Measurements from ENCODE around the gene ZNF814.
"Not testable (repeated sequence)": the region's sequence is repeated elsewhere in the genome, so short reads cannot be mapped to it uniquely, and the experiment has no call there.

Gene ZNF814

DNA sequence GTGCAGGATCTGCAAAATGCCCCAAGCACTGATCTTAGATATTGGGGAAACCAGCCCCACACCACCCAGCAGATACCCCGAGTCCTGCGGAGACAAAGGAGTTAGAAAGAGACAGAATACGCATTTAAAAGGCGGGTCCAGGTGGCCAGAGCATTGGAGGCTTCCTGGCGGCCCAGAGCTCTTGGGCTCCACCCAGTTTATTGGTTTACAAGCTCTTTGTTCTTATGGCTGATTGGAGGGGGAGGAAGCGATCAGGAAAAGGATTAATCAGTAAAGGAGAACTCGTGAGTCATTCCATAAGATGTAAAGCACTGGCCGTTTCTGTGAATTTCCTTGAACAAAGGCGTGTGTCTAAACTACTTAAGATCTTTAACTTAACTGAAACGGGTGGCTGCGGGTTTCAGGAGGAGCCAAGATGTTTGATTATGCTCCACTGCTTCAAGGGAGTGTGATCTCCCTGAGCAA, 38.3 kb downstream of the ZNF814 start:
- DNase-seq (ENCODE audit: insufficient read length, low spot score), result no peak

DNA sequence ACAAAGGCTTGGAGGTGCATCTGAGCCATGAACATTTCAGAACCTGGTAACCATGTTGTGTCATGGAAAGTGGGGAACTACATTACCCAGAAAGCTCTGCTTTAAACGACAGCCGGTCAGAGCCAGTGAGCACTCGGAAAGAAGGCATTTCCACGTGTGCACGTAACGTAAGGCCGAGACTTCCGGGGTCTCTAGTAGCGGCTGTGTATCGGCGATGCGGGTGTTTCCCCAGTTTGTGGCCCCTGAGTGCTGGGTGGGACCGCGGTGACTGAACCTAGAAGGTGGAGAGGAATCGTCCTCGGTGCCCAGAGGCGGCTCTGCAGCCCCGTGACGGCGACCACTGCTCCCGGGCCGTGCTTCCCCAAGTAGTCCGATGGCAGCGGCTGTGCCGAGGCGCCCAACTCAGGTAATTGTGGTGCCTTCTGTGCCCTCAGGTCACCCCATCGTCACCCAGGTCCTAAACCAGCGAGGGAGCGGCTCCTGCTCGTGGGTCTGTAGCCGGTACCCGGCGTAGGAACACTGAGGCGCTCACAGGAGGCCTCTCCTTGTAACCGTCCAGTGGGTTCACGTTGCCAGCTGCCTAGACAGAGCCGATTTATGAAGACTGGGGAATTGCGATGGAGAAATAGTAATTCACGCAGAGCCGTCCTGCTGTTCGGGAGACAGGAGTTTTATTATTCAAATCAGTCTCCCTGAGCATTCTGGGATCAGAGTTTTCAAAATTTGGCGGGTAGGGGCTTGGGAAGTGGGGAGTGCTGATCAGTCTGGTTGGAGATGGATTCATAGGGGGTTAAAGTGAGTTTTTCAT, 39.0 kb downstream of the ZNF814 start, which contains the start of gene ZNF587:
ZNF587 (plus strand) TSS at position 194 of the 808 bp plus-strand sequence; CDS start at position 374, 180 bp downstream.
- DNase-seq (ENCODE audit: insufficient read length, low spot score) (peak; percentile 53), FAIRE-seq (peak; percentile 98)
- TF ChIP-seq TAF1 (IDR thresholded peaks at IDR 0.05; ENCODE audit: low read depth, low read length) (0 out of 2 replicates have a peak, but pooled peaks have one; percentile 13), POLR2A (IDR thresholded peaks at IDR 0.05; ENCODE audit: low read depth, low read length) (peak; percentile 72), POLR2AphosphoS5 (IDR thresholded peaks at IDR 0.05; ENCODE audit: low read depth, low read length) (peak; percentile 79)

More for the DNA sequence above, 38.3 kb downstream of the ZNF814 start:
- no peak for FAIRE-seq
- no peak for TF ChIP-seq POLR2A (IDR thresholded peaks at IDR 0.05; ENCODE audit: low read depth, low read length)
- TF ChIP-seq SPI1 (IDR thresholded peaks at IDR 0.05; ENCODE audit: low read depth, low read length), result no peak
- no peak for TF ChIP-seq POLR2AphosphoS5 (IDR thresholded peaks at IDR 0.05; ENCODE audit: low read depth, low read length)
- TF ChIP-seq POU2F2 (IDR thresholded peaks at IDR 0.05; ENCODE audit: low read depth, low read length), result no peak

DNA sequence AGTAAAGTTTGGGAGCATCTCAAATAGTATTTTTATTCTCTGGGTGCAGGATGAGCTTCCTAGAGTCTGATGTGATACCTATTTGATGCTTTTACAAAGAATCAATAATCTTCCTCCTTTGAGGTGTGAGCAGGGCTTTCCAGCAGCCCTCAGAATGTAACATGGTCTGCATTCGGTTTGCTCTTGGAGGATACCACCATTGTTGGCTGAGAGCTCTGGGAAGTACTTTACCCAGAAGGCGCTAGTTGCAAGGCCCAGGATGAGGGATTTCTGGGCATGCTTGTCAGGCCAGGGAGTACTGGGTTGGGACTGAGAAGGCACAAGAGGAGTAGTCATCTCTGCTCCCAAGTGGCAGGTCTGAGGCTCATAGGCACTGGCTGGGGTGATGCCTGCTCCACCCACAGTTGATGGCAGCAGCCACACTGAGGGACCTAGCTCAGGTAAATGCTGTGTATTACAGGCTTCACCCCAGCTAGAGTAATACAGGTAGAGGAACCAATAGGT, 39.6 kb downstream of the ZNF814 start:
- not testable (repeated sequence) for FAIRE-seq; DNase-seq (ENCODE audit: insufficient read length, low spot score)

- not testable (repeated sequence) for FAIRE-seq
These were observed 41.7 kb downstream of the ZNF814 start for GRCh38 chr19:57847164-57847563.

DNA sequence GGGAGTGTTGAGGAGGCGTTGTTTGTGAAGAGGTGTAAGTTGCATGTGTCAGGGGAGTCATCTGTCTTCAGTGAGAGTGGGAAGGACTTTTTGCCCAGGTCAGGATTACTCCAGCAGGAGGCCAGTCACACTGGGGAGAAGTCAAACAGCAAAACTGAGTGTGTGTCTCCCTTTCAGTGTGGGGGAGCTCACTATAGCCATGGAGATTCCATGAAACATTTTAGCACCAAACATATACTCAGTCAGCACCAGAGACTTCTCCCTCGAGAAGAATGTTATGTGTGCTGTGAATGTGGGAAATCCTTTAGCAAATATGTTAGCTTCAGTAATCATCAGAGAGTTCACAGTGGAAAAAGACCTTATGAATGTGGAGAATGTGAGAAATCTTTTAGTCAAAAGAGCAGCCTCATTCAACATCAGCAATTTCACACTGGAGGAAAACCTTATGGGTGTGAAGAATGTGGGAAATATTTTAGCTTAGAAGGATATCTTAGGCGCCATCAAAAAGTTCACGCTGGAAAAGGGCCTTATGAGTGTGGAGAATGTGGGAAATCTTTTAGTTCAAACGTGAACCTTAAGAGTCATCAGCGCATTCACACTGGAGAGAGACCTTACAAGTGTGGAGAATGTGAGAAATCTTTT, 47.6 kb downstream of the ZNF814 start:
- no peak for FAIRE-seq
- DNase-seq (ENCODE audit: insufficient read length, low spot score), result no peak
- TF ChIP-seq PAX5 (IDR thresholded peaks at IDR 0.05; ENCODE audit: insufficient read depth, low read length, severe bottlenecking) (no peak), POU2F2 (IDR thresholded peaks at IDR 0.05; ENCODE audit: low read depth, low read length) (no peak), SPI1 (IDR thresholded peaks at IDR 0.05; ENCODE audit: low read depth, low read length) (no peak), POLR2AphosphoS5 (IDR thresholded peaks at IDR 0.05; ENCODE audit: low read depth, low read length) (no peak)

More at GRCh38 chr19:57847164-57847563, 41.7 kb downstream of the ZNF814 start:
- not testable (repeated sequence) for DNase-seq (ENCODE audit: insufficient read length, low spot score)

GRCh38 chr19:57838622-57839191, 50.1 kb downstream of the ZNF814 start:
- not testable (repeated sequence) for DNase-seq (ENCODE audit: insufficient read length, low spot score); FAIRE-seq

- FAIRE-seq; DNase-seq (ENCODE audit: insufficient read length, low spot score): not testable (repeated sequence)
These were observed 51.8 kb downstream of the ZNF814 start for GRCh38 chr19:57836991-57837390.

DNA sequence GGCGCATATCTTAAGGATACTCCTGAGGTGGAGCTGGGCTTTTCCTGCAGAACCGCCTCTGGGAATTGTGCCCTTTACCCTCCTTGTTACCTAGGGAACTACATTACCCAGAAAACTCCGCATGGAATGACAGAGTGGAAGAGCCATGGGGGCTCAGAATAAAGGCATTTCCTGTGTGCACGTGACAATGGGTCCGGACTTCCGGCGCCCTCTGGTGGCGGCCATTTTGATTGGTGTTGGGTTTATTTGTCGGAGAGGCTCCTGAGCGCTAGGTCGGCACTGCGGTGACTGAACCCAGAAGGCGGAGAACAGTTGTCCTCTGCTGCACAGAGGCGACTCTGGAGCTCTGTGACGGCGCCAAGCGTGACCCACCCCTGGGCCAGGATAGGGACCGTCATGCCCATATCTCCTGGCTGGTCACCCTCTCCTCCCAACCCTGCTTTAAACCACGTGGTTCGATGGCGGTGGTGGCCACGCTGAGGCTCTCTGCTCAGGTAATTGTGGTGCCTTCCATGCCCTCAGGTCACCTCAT, 58.7 kb downstream of the ZNF814 start, which contains the start of gene ZNF587B:
ZNF587B (plus strand) TSS at position 229 of the 532 bp plus-strand sequence; CDS start at position 459, 230 bp downstream.
- no peak for TF ChIP-seq POLR2AphosphoS5 (IDR thresholded peaks at IDR 0.05; ENCODE audit: low read depth, low read length)
- FAIRE-seq (peak; percentile 13), DNase-seq (ENCODE audit: insufficient read length, low spot score) (no peak)

DNA sequence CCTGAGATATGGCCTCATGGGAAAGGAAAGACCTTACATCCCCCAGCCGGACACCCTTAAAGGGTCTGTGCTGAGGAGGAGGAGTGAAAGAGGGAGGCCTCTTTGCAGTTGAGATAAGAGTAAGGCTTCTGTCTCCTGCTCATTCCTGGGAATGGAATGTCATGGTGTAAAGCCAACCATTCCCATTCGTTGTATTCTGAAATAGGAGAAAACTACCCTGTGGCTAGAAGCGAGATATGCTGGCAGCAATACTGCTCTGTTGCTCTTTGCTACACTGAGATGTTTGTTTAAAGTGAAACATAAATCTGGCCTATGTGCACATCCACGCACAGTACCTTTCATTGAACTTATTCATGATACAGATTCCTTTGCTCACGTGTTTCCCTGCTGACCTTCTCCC, 59.5 kb downstream of the ZNF814 start:
- no peak for DNase-seq (ENCODE audit: insufficient read length, low spot score)
- no peak for TF ChIP-seq POLR2AphosphoS5 (IDR thresholded peaks at IDR 0.05; ENCODE audit: low read depth, low read length)
- no peak for TF ChIP-seq PAX5 (IDR thresholded peaks at IDR 0.05; ENCODE audit: insufficient read depth, low read length, severe bottlenecking)
- no peak for TF ChIP-seq POLR2A (IDR thresholded peaks at IDR 0.05; ENCODE audit: low read depth, low read length)
- no peak for TF ChIP-seq SPI1 (IDR thresholded peaks at IDR 0.05; ENCODE audit: low read depth, low read length)
- no peak for TF ChIP-seq POU2F2 (IDR thresholded peaks at IDR 0.05; ENCODE audit: low read depth, low read length)
- TF ChIP-seq TAF1 (IDR thresholded peaks at IDR 0.05; ENCODE audit: low read depth, low read length), result no peak
- FAIRE-seq, result no peak

DNA sequence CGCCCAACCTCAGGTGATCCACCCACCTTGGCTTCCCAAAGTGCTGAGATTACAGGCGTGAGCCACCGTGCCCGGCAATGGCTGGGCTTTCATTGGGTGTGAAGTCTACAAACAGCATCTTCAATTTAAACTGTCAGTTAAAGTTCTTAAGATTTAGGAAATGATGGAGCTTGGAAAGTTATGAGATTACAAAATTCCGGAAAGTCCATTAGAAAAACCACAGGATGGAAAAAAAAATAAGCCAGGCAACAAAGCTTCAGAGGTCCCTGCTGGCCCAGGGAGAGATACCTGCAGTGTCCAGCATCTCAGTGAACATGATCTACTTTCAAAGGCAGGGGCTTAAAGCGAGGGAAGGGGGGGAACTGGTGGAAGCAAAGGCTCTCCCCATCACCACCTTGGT, 63.3 kb downstream of the ZNF814 start:
- FAIRE-seq (no peak), DNase-seq (ENCODE audit: insufficient read length, low spot score) (no peak)
- no peak for TF ChIP-seq TAF1 (IDR thresholded peaks at IDR 0.05; ENCODE audit: low read depth, low read length)
- no peak for TF ChIP-seq POLR2A (IDR thresholded peaks at IDR 0.05; ENCODE audit: low read depth, low read length)
- TF ChIP-seq POU2F2 (IDR thresholded peaks at IDR 0.05; ENCODE audit: low read depth, low read length), result no peak
- no peak for TF ChIP-seq POLR2AphosphoS5 (IDR thresholded peaks at IDR 0.05; ENCODE audit: low read depth, low read length)
- no peak for TF ChIP-seq PAX5 (IDR thresholded peaks at IDR 0.05; ENCODE audit: insufficient read depth, low read length, severe bottlenecking)
- TF ChIP-seq SPI1 (IDR thresholded peaks at IDR 0.05; ENCODE audit: low read depth, low read length), result no peak

DNA sequence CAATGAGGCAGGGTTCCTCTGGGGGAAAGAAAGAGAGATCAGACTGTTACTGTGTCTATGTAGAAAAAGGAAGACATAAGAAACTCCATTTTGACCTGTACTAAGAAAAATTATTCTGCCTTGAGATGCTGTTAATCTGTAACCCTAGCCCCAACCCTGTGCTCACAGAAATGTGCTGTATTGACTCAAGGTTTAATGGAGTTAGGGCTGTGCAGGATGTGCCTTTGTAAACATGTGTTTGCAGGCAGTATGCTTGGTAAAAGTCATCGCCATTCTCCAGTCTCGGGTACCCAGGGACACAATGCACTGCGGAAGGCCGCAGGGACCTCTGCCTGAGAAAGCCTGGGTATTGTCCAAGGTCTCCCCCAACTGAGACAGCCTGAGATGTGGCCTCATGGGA, 65.2 kb downstream of the ZNF814 start:
- not testable (repeated sequence) for DNase-seq (ENCODE audit: insufficient read length, low spot score); FAIRE-seq

DNA sequence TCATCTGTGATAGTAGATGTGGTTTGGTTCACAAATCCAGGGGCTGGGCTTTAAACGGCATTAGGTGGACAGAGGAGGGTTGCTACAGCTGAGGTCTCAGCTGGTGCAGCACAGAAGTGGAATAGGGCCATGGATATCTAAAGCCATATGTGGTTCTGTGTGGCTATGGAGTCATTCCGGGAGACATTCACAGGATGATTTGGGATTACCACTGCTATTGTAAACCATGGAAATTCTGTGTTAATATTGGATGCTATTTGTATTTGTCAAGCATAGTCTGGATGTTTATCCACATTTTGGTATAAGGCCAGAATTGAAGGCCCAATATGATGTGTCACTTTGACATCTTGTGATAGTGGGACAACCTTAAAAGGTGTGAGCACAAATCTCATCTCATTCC, 65.7 kb downstream of the ZNF814 start:
- not testable (repeated sequence) for FAIRE-seq; DNase-seq (ENCODE audit: insufficient read length, low spot score)

DNA sequence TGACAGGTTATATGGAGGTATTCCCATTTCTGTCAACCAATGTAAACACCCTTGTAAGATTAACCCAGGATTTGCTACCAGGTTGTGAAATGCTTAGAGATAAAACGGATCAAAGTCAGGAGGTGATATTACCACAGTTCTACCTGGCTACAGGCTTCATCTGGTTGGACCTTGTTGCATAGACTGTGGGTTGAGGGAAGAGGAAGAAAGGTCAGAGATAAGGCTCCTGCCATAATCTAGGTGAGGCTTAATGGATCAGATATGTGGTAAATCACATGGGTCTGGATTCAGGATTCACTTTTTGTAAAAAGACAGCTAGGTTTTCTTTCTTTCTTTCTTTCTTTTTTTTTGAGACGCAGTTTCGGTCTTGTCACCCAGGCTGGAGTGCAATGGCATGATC, 67.3 kb downstream of the ZNF814 start:
- FAIRE-seq; DNase-seq (ENCODE audit: insufficient read length, low spot score): not testable (repeated sequence)

GRCh38 chr19:57821095-57821494, 67.7 kb downstream of the ZNF814 start:
- not testable (repeated sequence) for FAIRE-seq

More at GRCh38 chr19:57821095-57821494, 67.7 kb downstream of the ZNF814 start:
- not testable (repeated sequence) for DNase-seq (ENCODE audit: insufficient read length, low spot score)
